DND-41 (cell line): ENCODE results near the gene STARD4.

Experiments
- EZH2 ChIP-seq: IDR thresholded peaks from 3 replicates; pipeline ENCODE4 v1.6.1; 2012; ENCODE audit warnings: borderline replicate concordance, low read depth, mild to moderate bottlenecking, moderate library complexity, low read length, inconsistent platforms; ENCODE audit not compliant: severe bottlenecking
- TF ChIP-seq, protein P1 (sequence below): IDR thresholded peaks from 2 replicates; pipeline ENCODE4 v1.5.1; 2012; ENCODE audit warnings: borderline replicate concordance, low read length, moderate library complexity, mild to moderate bottlenecking; ENCODE audit not compliant: poor library complexity, severe bottlenecking; ENCODE audit errors: extremely low read depth

DNA sequence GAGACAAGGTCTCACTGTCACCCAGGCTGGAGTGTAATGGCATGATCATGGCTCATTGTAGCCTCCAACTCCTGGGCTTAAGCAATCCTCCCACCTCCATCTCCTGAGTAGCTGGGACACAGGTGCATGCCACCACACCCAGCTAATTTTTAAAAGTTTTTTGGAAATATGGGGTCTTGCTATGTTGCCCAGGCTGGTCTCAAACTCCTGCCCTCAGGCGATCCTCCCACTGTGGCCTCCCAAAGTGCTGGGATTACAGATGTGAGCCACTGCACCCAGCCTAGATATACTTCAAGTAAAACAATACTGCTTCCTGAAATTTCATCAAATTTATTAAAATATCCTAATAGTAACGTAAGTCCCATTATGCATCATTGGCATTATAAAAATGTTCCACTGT is 33.4 kb downstream of the STARD4 start:
- TF ChIP-seq, protein P1, sequence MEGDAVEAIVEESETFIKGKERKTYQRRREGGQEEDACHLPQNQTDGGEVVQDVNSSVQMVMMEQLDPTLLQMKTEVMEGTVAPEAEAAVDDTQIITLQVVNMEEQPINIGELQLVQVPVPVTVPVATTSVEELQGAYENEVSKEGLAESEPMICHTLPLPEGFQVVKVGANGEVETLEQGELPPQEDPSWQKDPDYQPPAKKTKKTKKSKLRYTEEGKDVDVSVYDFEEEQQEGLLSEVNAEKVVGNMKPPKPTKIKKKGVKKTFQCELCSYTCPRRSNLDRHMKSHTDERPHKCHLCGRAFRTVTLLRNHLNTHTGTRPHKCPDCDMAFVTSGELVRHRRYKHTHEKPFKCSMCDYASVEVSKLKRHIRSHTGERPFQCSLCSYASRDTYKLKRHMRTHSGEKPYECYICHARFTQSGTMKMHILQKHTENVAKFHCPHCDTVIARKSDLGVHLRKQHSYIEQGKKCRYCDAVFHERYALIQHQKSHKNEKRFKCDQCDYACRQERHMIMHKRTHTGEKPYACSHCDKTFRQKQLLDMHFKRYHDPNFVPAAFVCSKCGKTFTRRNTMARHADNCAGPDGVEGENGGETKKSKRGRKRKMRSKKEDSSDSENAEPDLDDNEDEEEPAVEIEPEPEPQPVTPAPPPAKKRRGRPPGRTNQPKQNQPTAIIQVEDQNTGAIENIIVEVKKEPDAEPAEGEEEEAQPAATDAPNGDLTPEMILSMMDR = no peak
- TF ChIP-seq EZH2 = no peak
